Uterus (tissue), 4 donors: ENCODE data around the gene SMIM9. TPM values are rescaled to one million over a fixed set of nuclear protein-coding genes. Genes with fewer than 3 reads are reported as not detected.

Experiments used
- total RNA-seq, 4 donors: library from RNA; depleted of rRNA in 3 of 4; stranded (reverse); fragments of >200 nt in 3 of 4; gene quantifications; one replicate each; pipeline versions ENCODE4 v1.1.0 to v1.2.4, GENCODE V29; 2014 to 2023
- donor health status: DM: yes; HTN: yes; CAD: no.

Gene SMIM9
- total RNA-seq, 4 donors from 2014 or later: not detected

Other genes starting within 250 kb of the SMIM9 start
- not detected for gene CTAG1A, start 249.5 kb downstream of the SMIM9 start, total RNA-seq
- gene CTAG1B, start 215.4 kb downstream of the SMIM9 start, total RNA-seq: under 1 TPM in 1 of 4 donors, not detected in 3; 0.46 TPM
- not detected for gene CTAG2, start 181.1 kb downstream of the SMIM9 start, total RNA-seq
- 10 to 100 TPM in 1 of 4 donors, 1 to 10 TPM in 3; 2.9 to 34.1 (median 7.2) TPM for gene GAB3, start 83.6 kb downstream of the SMIM9 start, total RNA-seq
- 10 to 100 TPM in 2 of 4 donors, 1 to 10 TPM in 2; 6.4 to 36.4 (median 19.1) TPM for gene DKC1, start 71.8 kb downstream of the SMIM9 start, total RNA-seq
- gene MPP1, start 29.2 kb downstream of the SMIM9 start, total RNA-seq: 10 to 100 TPM in 3 of 4 donors, 1 to 10 TPM in 1; 8.5 to 31.0 (median 20.4) TPM
- gene F8A1, start 51.7 kb upstream of the SMIM9 start, total RNA-seq: 10 to 100 TPM in 1 of 4 donors, 1 to 10 TPM in 2, under 1 TPM in 1; 0.28 to 16.7 (median 6.1) TPM
- 10 to 100 TPM; 11.8 to 63.0 (median 28.5) TPM for gene F8, start 188.1 kb upstream of the SMIM9 start, total RNA-seq
- 100 to 1,000 TPM in 1 of 4 donors, 10 to 100 TPM in 3; 47.8 to 102 (median 70.7) TPM for gene FUNDC2, start 192.2 kb upstream of the SMIM9 start, total RNA-seq
- gene CMC4, start 236.5 kb upstream of the SMIM9 start, total RNA-seq: 10 to 100 TPM in 2 of 4 donors, 1 to 10 TPM in 2; 7.3 to 53.5 (median 12.2) TPM
- gene MTCP1, start 236.5 kb upstream of the SMIM9 start, total RNA-seq: 10 to 100 TPM in 1 of 4 donors, 1 to 10 TPM in 1, under 1 TPM in 1, not detected in 1; 0.41 to 28.3 (median 6.4) TPM
- gene BRCC3, start 236.8 kb upstream of the SMIM9 start, total RNA-seq: 10 to 100 TPM in 2 of 4 donors, 1 to 10 TPM in 1, under 1 TPM in 1; 0.77 to 15.6 (median 8.8) TPM